T-helper 2 cell (primary cell): ENCODE data around the gene KCND2.
A peak's percentile ranks its signal among the peaks of the same experiment; 100 is the strongest.

Experiments
- DNase-seq, 5 experiments: peaks; one replicate each; pipeline versions ENCODE4 v3.0.0 to v3.0.0-alpha.2; 2012 to 2022

The KCND2 gene

GRCh38 chr7:120709972-120710320 is 437.0 kb downstream of the KCND2 start:
- no peak for DNase-seq

GRCh38 chr7:120714945-120715344 is 442.0 kb downstream of the KCND2 start:
- no peak for DNase-seq

GRCh38 chr7:120716307-120716706 is 443.3 kb downstream of the KCND2 start:
- DNase-seq = no peak

GRCh38 chr7:120717166-120717565 is 444.2 kb downstream of the KCND2 start:
- DNase-seq = no peak

GRCh38 chr7:120718361-120718760 is 445.4 kb downstream of the KCND2 start:
- DNase-seq = no peak

GRCh38 chr7:120720317-120720716 is 447.3 kb downstream of the KCND2 start:
- DNase-seq = no peak

- DNase-seq = no peak
Measured at GRCh38 chr7:120723465-120724385, 450.8 kb downstream of the KCND2 start.

GRCh38 chr7:120724448-120724847 is 451.5 kb downstream of the KCND2 start:
- no peak for DNase-seq

GRCh38 chr7:120724955-120725354 is 452.0 kb downstream of the KCND2 start:
- no peak for DNase-seq

GRCh38 chr7:120725376-120726039 is 452.5 kb downstream of the KCND2 start:
- DNase-seq = peak in 1 of 5 experiments; percentile 2

- no peak for DNase-seq
Measured at GRCh38 chr7:120729245-120729644, 456.3 kb downstream of the KCND2 start.

- DNase-seq = no peak
Measured at GRCh38 chr7:120731271-120731670, 458.3 kb downstream of the KCND2 start.

GRCh38 chr7:120732256-120732655 is 459.3 kb downstream of the KCND2 start:
- no peak for DNase-seq

- no peak for DNase-seq
Measured at GRCh38 chr7:120733143-120733542, 460.2 kb downstream of the KCND2 start.

GRCh38 chr7:120733835-120734234 is 460.9 kb downstream of the KCND2 start:
- no peak for DNase-seq

GRCh38 chr7:120735791-120736190 is 462.8 kb downstream of the KCND2 start:
- DNase-seq = no peak

- DNase-seq = no peak
Measured at GRCh38 chr7:120738816-120739215, 465.8 kb downstream of the KCND2 start.

- DNase-seq = no peak
Measured at GRCh38 chr7:120740348-120740747, 467.4 kb downstream of the KCND2 start.

- DNase-seq = no peak
Measured at GRCh38 chr7:120741371-120742042, 468.5 kb downstream of the KCND2 start.

- DNase-seq = no peak
Measured at GRCh38 chr7:120742372-120742771, 469.4 kb downstream of the KCND2 start.

- DNase-seq = no peak
Measured at GRCh38 chr7:120743128-120743527, 470.2 kb downstream of the KCND2 start.

GRCh38 chr7:120760050-120760449 is 487.1 kb downstream of the KCND2 start:
- peak in 1 of 5 experiments; percentile 39 for DNase-seq

GRCh38 chr7:120760851-120761250 is 487.9 kb downstream of the KCND2 start:
- DNase-seq = no peak

GRCh38 chr7:120770206-120770605 is 497.2 kb downstream of the KCND2 start:
- no peak for DNase-seq
